ENCODE data around the gene BCL2L12.

BCL2L12 gene, protein sequence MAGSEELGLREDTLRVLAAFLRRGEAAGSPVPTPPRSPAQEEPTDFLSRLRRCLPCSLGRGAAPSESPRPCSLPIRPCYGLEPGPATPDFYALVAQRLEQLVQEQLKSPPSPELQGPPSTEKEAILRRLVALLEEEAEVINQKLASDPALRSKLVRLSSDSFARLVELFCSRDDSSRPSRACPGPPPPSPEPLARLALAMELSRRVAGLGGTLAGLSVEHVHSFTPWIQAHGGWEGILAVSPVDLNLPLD

DNA sequence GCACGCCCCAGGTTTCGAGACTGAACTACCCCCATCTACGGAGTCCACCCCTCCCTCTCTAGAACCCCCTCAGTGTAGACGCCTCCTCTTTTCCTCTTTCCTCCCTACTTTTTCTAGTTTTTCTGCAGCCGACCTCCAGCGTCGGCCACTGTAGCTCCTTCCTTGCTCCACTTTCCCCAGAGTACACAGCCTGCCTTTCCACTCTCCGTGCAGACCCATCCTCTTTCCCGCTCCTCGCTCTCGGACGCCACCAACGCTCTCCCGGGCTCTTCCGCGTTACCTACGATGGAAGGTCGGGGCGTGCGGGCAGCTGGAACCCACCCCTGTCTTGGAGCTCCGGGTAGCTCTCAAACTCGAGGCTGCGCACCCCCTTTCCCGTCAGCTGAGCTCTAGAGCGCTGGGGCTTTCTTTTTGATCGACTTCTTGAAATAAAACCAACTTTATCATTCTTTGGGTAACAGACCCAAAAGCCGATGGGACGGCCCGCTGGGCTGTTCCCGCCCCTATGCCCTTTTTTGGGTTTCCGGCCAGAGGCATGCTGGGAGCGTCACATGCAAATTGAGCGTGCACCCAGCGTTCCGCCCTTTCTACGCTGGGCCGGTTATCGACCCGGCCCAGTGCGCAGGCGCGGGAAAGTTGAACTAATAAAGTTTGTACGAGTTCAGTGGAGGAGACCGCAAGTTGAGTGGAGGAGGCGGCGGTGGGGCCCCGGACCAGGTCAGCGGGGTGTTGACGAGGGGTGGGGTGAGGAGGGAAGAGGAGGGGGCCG lies at the start of gene BCL2L12, which contains the start of gene IRF3:
BCL2L12 (plus strand) TSS at position 583 of the 769 bp plus-strand sequence. CDS start 760 bp downstream, outside the sequence.
IRF3 (minus strand) TSS at position 507 of the 769 bp plus-strand sequence. CDS start 1,019 bp downstream, outside the sequence.
- TF ChIP-seq GATA2 (IDR thresholded peaks at IDR 0.05; ENCODE audit: low read depth, low read length) (no peak; the same call in 1 of the 2 replicates), GATA3 (IDR thresholded peaks at IDR 0.05; ENCODE audit: low read depth, low read length) (no peak)

DNA sequence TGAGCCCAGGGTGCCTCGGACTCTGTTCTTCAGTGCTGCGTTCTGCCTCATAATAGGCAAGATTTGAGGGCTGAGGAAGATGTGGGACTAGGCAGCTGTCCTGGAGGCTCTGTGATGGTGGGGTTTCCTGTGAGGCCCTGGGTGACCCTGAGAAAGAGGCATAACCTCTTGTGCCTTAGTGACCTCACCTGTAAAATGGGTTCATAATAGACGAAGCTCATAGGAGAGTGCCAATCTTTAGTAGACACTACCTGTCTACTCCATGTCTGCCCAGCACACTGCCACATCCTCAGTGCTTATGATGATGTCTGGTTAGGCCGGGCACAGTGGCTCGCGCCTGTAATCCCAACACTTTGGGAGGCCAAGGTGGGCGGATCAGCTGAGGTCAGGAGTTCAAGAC lies 49.2 kb upstream of the BCL2L12 start:
- TF ChIP-seq GATA3 (IDR thresholded peaks at IDR 0.05; ENCODE audit: low read depth, low read length) (no peak), GATA2 (IDR thresholded peaks at IDR 0.05; ENCODE audit: low read depth, low read length) (no peak)

DNA sequence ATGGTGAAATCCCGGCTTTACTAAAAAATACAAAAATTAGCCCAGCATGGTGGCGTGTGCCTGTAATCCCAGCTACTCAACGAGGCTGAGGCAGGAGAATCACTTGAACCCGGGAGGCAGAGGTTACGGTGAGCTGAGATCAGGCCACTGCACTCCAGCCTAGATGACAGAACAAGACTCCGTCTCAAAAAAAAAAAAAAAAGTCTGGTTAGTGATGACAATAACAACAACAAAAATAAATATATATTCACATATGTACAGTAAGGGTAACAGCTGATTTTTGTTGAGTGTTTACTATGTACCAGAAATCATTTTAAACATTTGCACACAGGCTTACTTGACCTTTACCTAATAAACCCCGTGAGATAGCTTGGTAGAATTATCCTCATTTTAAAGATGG lies 48.8 kb upstream of the BCL2L12 start:
- TF ChIP-seq GATA2 (IDR thresholded peaks at IDR 0.05; ENCODE audit: low read depth, low read length) (no peak), GATA3 (IDR thresholded peaks at IDR 0.05; ENCODE audit: low read depth, low read length) (no peak)

DNA sequence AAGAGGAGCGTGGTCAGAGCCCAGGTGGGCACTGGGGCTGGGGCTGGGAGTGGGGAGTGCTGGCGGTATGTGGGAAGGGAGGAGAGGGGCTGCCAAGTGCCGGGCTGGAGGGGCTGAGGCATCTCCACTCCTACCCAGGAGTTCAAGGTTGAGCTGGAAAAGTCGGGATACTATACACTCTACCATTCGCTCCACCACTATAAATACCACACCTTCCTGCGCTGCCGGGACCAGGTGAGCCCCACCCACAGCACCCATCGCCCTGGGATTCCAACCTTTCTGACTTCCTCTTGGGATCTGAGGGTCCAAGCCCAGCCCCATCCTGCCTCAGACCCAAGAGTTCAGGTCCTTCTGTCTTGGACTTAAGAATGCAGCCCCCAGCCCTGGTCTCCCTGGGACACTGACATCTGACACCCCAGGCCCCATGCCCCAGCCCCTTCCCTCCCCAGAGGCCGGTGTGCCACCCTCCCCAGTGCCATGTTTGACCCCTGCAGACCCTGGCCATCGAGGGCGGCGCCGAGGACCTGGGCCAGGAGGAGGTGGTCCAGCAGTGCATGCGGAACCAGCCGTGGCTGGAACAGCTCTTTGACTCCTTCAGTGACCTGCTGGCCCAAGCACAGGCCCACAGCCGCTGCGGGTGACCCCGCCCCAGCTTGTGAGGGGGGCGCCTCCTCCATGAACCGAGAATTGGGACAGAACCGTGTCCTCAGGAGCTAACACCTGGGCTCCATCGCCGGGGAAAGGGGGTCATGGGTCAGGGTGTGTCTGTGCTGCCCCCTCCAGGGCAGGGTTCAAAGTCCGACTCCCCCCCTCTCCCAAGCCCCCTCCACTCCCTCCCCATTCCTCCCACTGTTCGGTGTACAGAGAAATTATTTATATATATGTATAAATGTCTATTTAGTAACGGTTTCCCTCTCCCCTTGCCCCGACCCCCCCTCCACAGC lies 40.5 kb upstream of the BCL2L12 start:
- TF ChIP-seq GATA2 (IDR thresholded peaks at IDR 0.05; ENCODE audit: low read depth, low read length) (no peak), GATA3 (IDR thresholded peaks at IDR 0.05; ENCODE audit: low read depth, low read length) (no peak)

DNA sequence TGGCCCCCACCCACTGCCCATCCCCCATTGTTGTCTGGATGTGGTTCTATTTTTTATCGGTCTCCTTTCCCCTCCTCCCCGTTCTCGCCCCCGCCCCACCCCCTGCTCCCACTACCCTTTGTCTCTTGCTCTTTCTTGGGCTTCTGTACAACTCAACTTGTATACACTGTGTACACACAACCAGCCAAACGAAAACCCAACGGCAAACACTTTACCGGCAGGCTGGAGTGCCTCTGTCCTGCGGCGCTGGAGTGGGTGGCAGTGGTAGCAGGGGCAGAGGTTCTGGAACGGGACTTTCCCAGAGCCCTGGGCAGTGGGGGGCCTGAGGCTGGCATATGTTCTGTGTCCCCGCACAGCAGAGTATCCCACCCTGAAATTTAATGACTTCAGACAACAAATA lies 39.5 kb upstream of the BCL2L12 start:
- no peak for TF ChIP-seq GATA3 (IDR thresholded peaks at IDR 0.05; ENCODE audit: low read depth, low read length)
- TF ChIP-seq GATA2 (IDR thresholded peaks at IDR 0.05; ENCODE audit: low read depth, low read length) = no peak

- no peak for TF ChIP-seq GATA2 (IDR thresholded peaks at IDR 0.05; ENCODE audit: low read depth, low read length)
- no peak for TF ChIP-seq GATA3 (IDR thresholded peaks at IDR 0.05; ENCODE audit: low read depth, low read length)
These were observed 36.1 kb upstream of the BCL2L12 start for GRCh38 chr19:49629659-49630058.

- TF ChIP-seq GATA2 (IDR thresholded peaks at IDR 0.05; ENCODE audit: low read depth, low read length) (peak; percentile 77), GATA3 (IDR thresholded peaks at IDR 0.05; ENCODE audit: low read depth, low read length) (no peak)
These were observed 34.6 kb upstream of the BCL2L12 start for GRCh38 chr19:49631014-49631588.

GRCh38 chr19:49631610-49632192 lies 34.0 kb upstream of the BCL2L12 start:
- TF ChIP-seq GATA2 (IDR thresholded peaks at IDR 0.05; ENCODE audit: low read depth, low read length) (peak; percentile 4; the same call in 1 of the 2 replicates), GATA3 (IDR thresholded peaks at IDR 0.05; ENCODE audit: low read depth, low read length) (no peak)

GRCh38 chr19:49632576-49632975 lies 33.2 kb upstream of the BCL2L12 start:
- TF ChIP-seq GATA3 (IDR thresholded peaks at IDR 0.05; ENCODE audit: low read depth, low read length) (no peak), GATA2 (IDR thresholded peaks at IDR 0.05; ENCODE audit: low read depth, low read length) (no peak)

DNA sequence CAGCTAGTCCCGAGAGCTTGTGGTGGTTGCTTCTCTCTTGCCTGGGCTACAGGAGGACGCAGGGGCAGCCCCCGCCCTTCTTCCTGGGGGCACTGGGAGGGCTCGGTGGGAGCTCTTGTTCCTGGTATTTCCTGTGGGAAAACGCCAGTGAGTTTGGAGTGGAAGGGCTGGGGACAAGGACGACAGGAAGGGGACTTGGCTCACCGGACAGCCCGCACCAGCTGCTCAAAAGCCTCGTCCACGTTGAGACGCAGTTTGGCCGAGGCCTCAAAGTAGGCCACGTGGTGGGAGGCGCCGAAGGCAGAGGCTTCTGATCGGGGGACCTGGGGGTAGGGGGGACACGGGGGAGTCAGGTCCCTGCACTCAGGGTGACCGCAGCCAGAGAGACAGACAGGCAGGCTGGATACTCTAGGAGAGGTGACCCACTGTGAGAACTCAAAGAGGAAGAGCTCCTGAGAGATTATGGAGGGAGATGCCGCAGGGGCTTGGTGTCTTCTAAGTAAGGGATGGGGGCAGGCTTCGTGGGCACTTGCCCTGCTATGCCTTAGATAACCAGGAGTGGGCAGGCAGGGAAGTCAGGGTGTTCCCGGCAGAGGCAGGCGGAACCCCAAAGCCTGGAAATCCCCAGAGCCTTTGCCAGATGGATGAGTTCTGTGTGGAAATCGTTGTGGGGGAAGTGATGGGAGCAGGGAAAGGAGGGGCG lies 30.1 kb upstream of the BCL2L12 start:
- TF ChIP-seq GATA2 (IDR thresholded peaks at IDR 0.05; ENCODE audit: low read depth, low read length) (no peak), GATA3 (IDR thresholded peaks at IDR 0.05; ENCODE audit: low read depth, low read length) (no peak)

DNA sequence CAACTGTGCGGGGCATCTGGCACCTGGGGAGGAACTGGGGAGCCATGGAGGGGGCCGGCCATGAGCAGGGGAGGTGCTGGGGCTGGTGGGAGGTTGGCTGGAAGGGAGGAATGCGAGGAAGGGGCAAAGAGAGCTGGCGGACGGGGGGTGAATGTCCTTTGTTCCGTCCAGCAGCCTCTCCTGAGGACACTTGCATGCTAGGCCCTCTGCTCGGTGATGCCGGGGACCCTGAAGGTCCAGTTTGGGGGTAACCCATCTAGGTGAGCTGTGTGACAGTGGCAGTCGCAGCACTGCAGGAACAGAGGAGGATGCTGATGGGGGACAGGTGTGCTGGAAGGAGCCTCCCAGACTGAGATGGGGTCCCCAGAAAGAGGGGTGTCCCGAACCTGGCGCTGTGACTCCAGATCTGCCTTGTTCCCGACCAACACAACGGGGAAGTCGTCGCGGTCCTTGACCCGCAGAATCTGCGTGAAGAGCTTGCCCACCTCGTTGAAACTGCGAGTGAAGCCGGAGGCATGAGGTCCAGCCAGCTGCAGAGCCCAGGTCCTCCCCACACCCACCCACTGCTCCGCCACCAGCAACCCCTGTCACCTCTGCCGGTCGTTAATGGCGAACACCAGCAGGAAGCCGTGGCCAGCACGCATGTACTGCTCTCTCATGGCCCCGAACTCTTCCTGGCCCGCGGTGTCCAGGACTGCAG lies 29.4 kb upstream of the BCL2L12 start:
- TF ChIP-seq GATA2 (IDR thresholded peaks at IDR 0.05; ENCODE audit: low read depth, low read length) (no peak), GATA3 (IDR thresholded peaks at IDR 0.05; ENCODE audit: low read depth, low read length) (no peak)
